ENCODE data around the gene CCDC88C.

Gene CCDC88C

GRCh38 chr14:91261986-91262549 lies 155.6 kb downstream of the CCDC88C start:
- Mint-ChIP-seq H3K4me3 (no peak overlapping the region), H3K27ac (no peak overlapping the region), H3K27me3 (ENCODE audit: low read depth) (peaks cover 5% of the 10 kb centered on the region), H3K9me3 (peaks cover 3% of the 10 kb centered on the region), H3K4me1 (ENCODE audit: low read depth) (peaks cover 54% of the 10 kb centered on the region), H3K36me3 (ENCODE audit: low read depth) (peaks cover 16% of the 10 kb centered on the region)
- no peak for DNase-seq (ENCODE audit: low spot score)

GRCh38 chr14:91261115-91261514 lies 156.5 kb downstream of the CCDC88C start:
- Mint-ChIP-seq H3K4me1 (ENCODE audit: low read depth) (peaks cover 59% of the 10 kb centered on the region), H3K27me3 (ENCODE audit: low read depth) (peaks cover 5% of the 10 kb centered on the region), H3K9me3 (peaks cover 3% of the 10 kb centered on the region), H3K36me3 (ENCODE audit: low read depth) (peaks cover 16% of the 10 kb centered on the region), H3K27ac (peak overlapping the region; percentile 77), H3K4me3 (no peak overlapping the region)
- peak; percentile 51 for DNase-seq (ENCODE audit: low spot score)

- Mint-ChIP-seq H3K4me1 (ENCODE audit: low read depth) (peaks cover 60% of the 10 kb centered on the region), H3K27ac (no peak overlapping the region)
These were observed 158.7 kb downstream of the CCDC88C start for GRCh38 chr14:91258876-91259275.

GRCh38 chr14:91258011-91258618 lies 159.5 kb downstream of the CCDC88C start:
- no peaks in the 10 kb centered on the region for H3K27me3 Mint-ChIP-seq (ENCODE audit: low read depth)
- peaks cover 11% of the 10 kb centered on the region for H3K36me3 Mint-ChIP-seq (ENCODE audit: low read depth)
- H3K4me3 Mint-ChIP-seq, result no peak overlapping the region
- H3K9me3 Mint-ChIP-seq, result peaks cover 3% of the 10 kb centered on the region
- DNase-seq (ENCODE audit: low spot score), result no peak
- H3K4me1 Mint-ChIP-seq (ENCODE audit: low read depth), result peaks cover 54% of the 10 kb centered on the region
- H3K27ac Mint-ChIP-seq, result peak overlapping the region; percentile 70

More at GRCh38 chr14:91258876-91259275, 158.7 kb downstream of the CCDC88C start:
- no peak for DNase-seq (ENCODE audit: low spot score)
- Mint-ChIP-seq H3K36me3 (ENCODE audit: low read depth) (peaks cover 11% of the 10 kb centered on the region), H3K4me3 (no peak overlapping the region), H3K9me3 (peaks cover 3% of the 10 kb centered on the region), H3K27me3 (ENCODE audit: low read depth) (peaks cover under 1% of the 10 kb centered on the region)

- H3K4me1 Mint-ChIP-seq (ENCODE audit: low read depth), result peaks cover 55% of the 10 kb centered on the region
- no peak overlapping the region for H3K4me3 Mint-ChIP-seq
- peaks cover 14% of the 10 kb centered on the region for H3K36me3 Mint-ChIP-seq (ENCODE audit: low read depth)
- peaks cover 3% of the 10 kb centered on the region for H3K9me3 Mint-ChIP-seq
- H3K27ac Mint-ChIP-seq, result peak overlapping the region; percentile 70
- H3K27me3 Mint-ChIP-seq (ENCODE audit: low read depth), result no peaks in the 10 kb centered on the region
- DNase-seq (ENCODE audit: low spot score), result no peak
These were observed 160.2 kb downstream of the CCDC88C start for GRCh38 chr14:91257328-91258010.

- Mint-ChIP-seq H3K4me3 (no peak overlapping the region), H3K27ac (no peak overlapping the region), H3K9me3 (peaks cover 3% of the 10 kb centered on the region), H3K27me3 (ENCODE audit: low read depth) (no peaks in the 10 kb centered on the region), H3K4me1 (ENCODE audit: low read depth) (peaks cover 61% of the 10 kb centered on the region), H3K36me3 (ENCODE audit: low read depth) (peaks cover 20% of the 10 kb centered on the region)
- no peak for DNase-seq (ENCODE audit: low spot score)
These were observed 161.0 kb downstream of the CCDC88C start for GRCh38 chr14:91256661-91257060.

- Mint-ChIP-seq H3K27me3 (ENCODE audit: low read depth) (no peaks in the 10 kb centered on the region), H3K9me3 (no peaks in the 10 kb centered on the region), H3K4me3 (peak overlapping the region; percentile 58), H3K4me1 (ENCODE audit: low read depth) (peaks cover 66% of the 10 kb centered on the region), H3K27ac (peak overlapping the region; percentile 88), H3K36me3 (ENCODE audit: low read depth) (peaks cover 28% of the 10 kb centered on the region)
- no peak for DNase-seq (ENCODE audit: low spot score)
These were observed 162.5 kb downstream of the CCDC88C start for GRCh38 chr14:91255026-91255695.

GRCh38 chr14:91254461-91254860 lies 163.2 kb downstream of the CCDC88C start:
- H3K27ac Mint-ChIP-seq, result peak overlapping the region; percentile 88
- H3K36me3 Mint-ChIP-seq (ENCODE audit: low read depth), result peaks cover 33% of the 10 kb centered on the region
- H3K4me3 Mint-ChIP-seq, result peak overlapping the region; percentile 58
- no peaks in the 10 kb centered on the region for H3K9me3 Mint-ChIP-seq
- no peak for DNase-seq (ENCODE audit: low spot score)
- H3K4me1 Mint-ChIP-seq (ENCODE audit: low read depth), result peaks cover 68% of the 10 kb centered on the region
- no peaks in the 10 kb centered on the region for H3K27me3 Mint-ChIP-seq (ENCODE audit: low read depth)

- Mint-ChIP-seq H3K27ac (peak overlapping the region; percentile 88), H3K36me3 (ENCODE audit: low read depth) (peaks cover 35% of the 10 kb centered on the region), H3K27me3 (ENCODE audit: low read depth) (no peaks in the 10 kb centered on the region), H3K4me3 (peak overlapping the region; percentile 58), H3K4me1 (ENCODE audit: low read depth) (peaks cover 70% of the 10 kb centered on the region), H3K9me3 (no peaks in the 10 kb centered on the region)
- no peak for DNase-seq (ENCODE audit: low spot score)
These were observed 163.8 kb downstream of the CCDC88C start for GRCh38 chr14:91253795-91254323.

- H3K4me1 Mint-ChIP-seq (ENCODE audit: low read depth), result peaks cover 73% of the 10 kb centered on the region
- H3K27ac Mint-ChIP-seq, result peak overlapping the region; percentile 80
- no peaks in the 10 kb centered on the region for H3K9me3 Mint-ChIP-seq
- peaks cover 42% of the 10 kb centered on the region for H3K36me3 Mint-ChIP-seq (ENCODE audit: low read depth)
- H3K4me3 Mint-ChIP-seq, result peak overlapping the region; percentile 66
- H3K27me3 Mint-ChIP-seq (ENCODE audit: low read depth), result no peaks in the 10 kb centered on the region
- peak; percentile 54 for DNase-seq (ENCODE audit: low spot score)
These were observed 164.5 kb downstream of the CCDC88C start for GRCh38 chr14:91252871-91253794.

GRCh38 chr14:91250912-91251311 lies 166.7 kb downstream of the CCDC88C start:
- peaks cover 73% of the 10 kb centered on the region for H3K4me1 Mint-ChIP-seq (ENCODE audit: low read depth)
- H3K27me3 Mint-ChIP-seq (ENCODE audit: low read depth), result no peaks in the 10 kb centered on the region
- DNase-seq (ENCODE audit: low spot score), result no peak
- peak overlapping the region; percentile 79 for H3K4me3 Mint-ChIP-seq
- no peaks in the 10 kb centered on the region for H3K9me3 Mint-ChIP-seq
- H3K27ac Mint-ChIP-seq, result peak overlapping the region; percentile 96
- H3K36me3 Mint-ChIP-seq (ENCODE audit: low read depth), result peaks cover 54% of the 10 kb centered on the region

GRCh38 chr14:91249841-91250616 lies 167.6 kb downstream of the CCDC88C start:
- Mint-ChIP-seq H3K27ac (peak overlapping the region; percentile 96), H3K27me3 (ENCODE audit: low read depth) (no peaks in the 10 kb centered on the region), H3K36me3 (ENCODE audit: low read depth) (peaks cover 59% of the 10 kb centered on the region)

More at GRCh38 chr14:91249841-91250616, 167.6 kb downstream of the CCDC88C start:
- no peaks in the 10 kb centered on the region for H3K9me3 Mint-ChIP-seq
- H3K4me3 Mint-ChIP-seq, result peak overlapping the region; percentile 79
- peaks cover 73% of the 10 kb centered on the region for H3K4me1 Mint-ChIP-seq (ENCODE audit: low read depth)
- DNase-seq (ENCODE audit: low spot score), result peak; percentile 55

Measured in T-helper 2 cell treated with Interferon-gamma antibody and Interleukin-4, amounts not matched to agents 5 μg/mL and 100 μg/mL, for 36 hours (primary cell).